CD4-positive, alpha-beta T cell treated with Interferon alpha-2 for 1 hour (primary cell): ENCODE measurements around the gene CFAP299.

ENCODE experiments used
- DNase-seq, 2 donors: peaks; one replicate each; pipeline ENCODE4 v3.0.0-alpha.2; 2020 to 2022

The CFAP299 gene

GRCh38 chr4:80532674-80533333, 197.3 kb downstream of the CFAP299 start:
- DNase-seq: no peak

DNA sequence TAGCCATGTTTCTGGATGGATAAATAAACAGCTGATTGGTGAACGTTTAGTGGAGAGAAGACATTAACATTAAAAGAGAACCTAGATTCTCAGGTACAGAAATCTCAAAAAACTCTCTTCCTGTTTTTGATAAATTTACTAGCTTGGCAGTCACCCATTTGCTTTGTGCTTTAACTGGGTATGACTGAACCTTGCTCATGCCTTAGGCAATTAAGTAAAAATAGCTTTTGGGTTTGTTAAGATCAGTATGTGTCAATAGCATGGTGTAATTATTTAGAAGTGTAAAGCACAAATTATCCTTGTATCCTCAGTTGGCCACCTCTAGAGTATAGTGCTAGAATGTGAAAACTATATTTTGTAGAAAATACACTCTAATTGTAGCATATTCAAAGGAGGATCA, 200.0 kb downstream of the CFAP299 start:
- DNase-seq: no peak

DNA sequence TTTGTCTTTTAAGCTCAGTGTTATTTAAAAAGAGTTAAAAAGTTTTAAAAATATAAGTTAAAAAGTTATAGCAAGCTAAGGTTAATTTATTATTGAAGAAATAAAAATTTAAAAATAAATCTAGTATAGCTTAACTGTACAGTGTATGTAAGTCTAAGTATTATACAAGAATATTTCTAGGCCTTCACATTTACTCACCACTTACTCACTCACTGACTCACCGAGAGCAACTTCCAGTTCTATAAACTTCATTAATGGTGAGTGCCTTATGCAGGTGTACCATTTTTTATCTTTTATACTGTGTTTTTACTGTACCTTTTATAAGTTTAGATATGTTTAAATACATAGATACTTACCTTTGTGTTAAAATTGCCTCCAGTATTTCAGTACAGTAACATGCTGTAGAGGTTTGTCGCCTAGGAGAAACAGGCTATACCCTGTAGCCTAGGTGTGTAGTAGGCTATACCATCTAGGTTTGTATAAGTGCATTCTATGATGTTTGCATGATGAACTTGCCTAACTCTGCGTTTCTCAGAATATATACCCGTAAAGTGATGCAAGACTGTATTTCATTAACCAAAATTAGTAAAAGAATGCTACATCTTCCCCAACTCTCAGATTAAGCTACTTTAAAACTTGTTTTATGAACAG, 202.9 kb downstream of the CFAP299 start:
- DNase-seq: no peak

- no peak for DNase-seq
Measured at GRCh38 chr4:80539190-80539589, 203.7 kb downstream of the CFAP299 start.

GRCh38 chr4:80540349-80540748, 204.8 kb downstream of the CFAP299 start:
- DNase-seq: no peak

DNA sequence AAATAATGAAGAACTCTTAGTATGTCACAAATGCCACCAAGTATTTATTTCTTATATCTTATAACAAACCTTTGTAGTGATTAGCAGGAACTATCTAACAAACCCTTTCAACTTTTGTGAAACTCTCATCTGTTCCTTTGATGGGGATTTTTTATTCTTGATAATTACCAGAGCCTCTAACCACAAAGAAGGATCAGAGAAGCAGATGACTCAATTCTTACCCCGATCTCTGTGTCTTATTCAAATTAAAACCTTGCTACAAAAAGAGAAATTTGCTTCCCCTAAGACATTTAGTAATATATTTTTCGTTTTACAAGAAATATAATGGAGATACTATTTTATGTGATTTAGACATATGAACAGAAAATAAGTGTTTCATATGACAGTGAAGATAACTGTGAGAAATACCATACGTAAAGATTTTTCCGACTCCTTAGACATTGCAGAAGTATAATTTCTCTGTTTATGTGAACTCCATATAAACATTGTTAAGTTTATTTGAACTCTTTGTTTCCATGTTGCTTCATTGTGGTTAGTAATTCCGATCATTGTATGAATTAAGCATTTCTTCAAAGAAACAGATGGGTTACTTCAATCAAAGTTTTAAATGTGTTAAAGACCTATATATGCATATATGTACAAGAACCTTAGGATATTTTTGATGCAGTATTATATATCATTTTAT, 205.4 kb downstream of the CFAP299 start:
- peak in 1 of 2 donors; percentile 29 for DNase-seq

DNA sequence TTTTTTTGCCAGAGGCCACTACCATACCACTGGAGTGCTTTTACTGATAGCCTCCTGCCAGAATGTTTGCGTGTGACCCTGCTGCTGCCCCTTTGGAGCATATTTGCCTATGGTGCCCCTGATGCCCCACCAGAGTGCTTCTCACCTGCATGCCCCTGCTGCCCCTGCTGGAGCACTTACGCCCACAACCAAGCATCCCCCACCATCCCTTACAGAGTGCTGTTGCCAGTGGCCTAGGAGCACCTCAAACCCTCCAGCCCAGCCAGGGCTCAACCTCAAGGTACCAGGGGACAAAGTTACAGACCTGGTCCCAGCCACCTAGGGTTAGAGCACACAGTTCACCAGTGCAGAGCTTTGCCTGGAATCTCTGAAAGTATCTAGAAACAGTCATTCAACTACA, 207.2 kb downstream of the CFAP299 start:
- DNase-seq: no peak

- no peak for DNase-seq
Measured at GRCh38 chr4:80560337-80560736, 224.8 kb downstream of the CFAP299 start.

DNA sequence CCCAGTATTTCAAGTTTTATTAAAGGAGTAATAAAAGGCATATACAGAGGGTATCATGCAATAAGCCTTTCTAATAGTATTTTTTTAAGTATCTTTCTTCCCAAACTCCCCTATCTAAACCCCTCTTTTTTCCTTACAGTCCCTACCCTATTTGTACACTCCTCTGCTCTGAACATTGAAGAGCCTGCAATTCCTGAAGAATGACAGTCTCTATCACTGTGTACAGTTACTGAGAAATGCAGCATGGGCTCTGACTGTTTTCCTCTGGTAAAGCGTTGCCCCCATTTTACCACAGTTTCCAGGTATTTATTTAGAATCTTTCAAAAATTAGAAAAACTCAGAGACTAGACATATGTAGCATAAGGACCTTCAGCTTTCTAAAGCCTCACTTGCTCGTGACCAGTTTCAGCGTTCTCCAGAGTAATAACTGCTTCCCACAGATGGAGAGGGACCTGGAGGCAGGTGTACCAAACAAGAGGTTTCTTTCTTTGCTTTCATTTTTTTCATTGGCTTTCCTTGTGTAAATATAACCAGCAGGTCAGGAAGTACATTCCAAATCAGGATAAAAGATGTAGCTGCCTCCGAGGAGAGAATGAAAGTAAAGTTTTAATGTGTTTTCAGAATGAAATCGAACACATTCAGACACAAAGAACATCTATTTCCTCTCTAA, 230.8 kb downstream of the CFAP299 start:
- DNase-seq: no peak

GRCh38 chr4:80568891-80569290, 233.4 kb downstream of the CFAP299 start:
- no peak for DNase-seq

DNA sequence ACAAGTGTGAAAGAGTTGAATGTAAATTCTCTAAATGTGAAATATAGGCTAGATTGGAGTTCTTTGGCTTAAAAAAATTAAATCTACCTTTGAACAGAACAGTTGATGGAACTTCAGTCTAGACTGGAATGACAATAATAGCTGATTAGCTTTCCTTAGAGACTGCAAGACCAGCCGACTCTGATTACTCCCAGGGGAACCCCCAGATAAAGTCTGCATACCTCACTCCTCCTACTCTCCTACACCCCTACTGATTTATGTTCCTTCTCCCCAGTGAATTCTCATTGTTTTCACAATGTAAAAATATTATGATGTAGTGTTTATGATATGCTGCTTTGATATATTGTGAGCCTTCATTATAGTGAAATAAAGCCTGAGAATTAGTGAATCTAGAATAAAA, 241.3 kb downstream of the CFAP299 start:
- DNase-seq: no peak

DNA sequence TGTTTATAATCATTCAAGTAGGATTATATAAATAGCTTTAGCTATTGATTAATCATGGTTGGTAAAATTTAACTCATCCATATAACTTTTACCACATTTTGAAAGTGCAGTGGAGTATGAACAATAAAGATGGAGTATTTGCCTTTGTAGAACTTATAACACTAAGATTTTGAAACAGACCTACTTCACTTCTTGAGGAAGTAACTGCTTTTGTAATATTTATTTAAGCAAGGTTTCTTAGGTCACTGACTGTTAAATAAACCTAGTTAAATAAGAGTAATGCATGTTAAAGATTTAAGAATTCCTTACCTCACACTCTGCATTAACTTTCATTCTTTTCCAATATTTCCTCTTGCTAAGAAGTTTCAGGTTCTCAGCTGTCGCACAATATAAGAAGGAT, 242.5 kb downstream of the CFAP299 start:
- DNase-seq: no peak

DNA sequence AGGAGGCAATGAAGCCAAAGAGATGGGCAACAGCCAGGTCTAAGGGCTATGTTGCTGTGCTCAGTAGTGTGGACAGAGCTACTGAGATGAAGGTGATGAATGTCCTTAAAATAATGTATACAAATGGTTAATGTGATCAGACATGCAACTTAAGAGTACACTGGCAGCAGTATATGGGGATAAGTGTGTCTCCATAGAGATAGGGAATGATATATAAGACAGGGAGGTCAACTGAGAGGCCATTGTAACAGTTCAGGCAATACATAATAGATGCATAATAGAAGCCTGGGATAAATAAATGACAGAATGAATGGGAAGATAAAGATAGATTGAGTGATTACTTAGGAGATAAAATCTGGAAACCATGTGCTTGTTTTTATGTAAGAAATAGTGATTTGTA, 250.0 kb downstream of the CFAP299 start:
- no peak for DNase-seq

DNA sequence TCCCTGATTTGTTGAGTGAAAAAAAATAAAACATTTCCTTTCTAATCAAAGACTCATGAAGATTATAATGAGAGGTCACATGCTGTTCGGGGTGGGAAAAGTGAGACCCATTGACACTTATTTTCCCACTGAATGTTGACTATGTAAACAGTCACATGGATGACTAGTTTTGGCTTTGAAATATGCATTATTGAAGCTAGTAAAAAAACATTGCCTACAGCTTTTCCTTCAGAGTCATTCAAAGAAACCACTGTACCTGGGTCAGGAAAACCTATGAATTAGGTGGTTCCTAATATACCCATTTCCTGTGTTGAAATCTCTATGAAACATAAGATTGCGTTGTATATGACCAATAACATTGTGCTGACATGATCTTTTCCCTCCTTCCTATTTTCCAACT, 251.2 kb downstream of the CFAP299 start:
- DNase-seq: no peak

GRCh38 chr4:80587871-80588385, 252.4 kb downstream of the CFAP299 start:
- no peak for DNase-seq

GRCh38 chr4:80592950-80593349, 257.4 kb downstream of the CFAP299 start:
- no peak for DNase-seq

DNA sequence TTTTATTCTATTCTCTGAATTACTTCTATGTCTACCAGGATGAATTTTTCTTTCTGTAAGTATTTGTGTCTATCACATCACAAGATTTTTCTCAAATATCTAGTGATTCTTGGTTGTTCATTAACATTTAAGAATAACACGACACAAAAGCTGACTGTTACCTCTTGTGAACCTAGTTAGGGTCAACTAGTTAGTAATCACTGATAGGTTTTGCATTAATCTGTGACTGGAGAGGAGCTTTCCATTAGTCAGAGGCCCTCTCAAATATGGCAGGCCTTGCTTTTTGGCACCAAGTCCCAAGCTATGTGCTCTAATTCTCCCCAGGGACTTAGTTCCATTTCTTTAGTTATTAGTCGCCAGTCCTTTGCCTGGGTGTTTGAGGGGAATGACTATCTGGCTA, 259.2 kb downstream of the CFAP299 start:
- no peak for DNase-seq

DNA sequence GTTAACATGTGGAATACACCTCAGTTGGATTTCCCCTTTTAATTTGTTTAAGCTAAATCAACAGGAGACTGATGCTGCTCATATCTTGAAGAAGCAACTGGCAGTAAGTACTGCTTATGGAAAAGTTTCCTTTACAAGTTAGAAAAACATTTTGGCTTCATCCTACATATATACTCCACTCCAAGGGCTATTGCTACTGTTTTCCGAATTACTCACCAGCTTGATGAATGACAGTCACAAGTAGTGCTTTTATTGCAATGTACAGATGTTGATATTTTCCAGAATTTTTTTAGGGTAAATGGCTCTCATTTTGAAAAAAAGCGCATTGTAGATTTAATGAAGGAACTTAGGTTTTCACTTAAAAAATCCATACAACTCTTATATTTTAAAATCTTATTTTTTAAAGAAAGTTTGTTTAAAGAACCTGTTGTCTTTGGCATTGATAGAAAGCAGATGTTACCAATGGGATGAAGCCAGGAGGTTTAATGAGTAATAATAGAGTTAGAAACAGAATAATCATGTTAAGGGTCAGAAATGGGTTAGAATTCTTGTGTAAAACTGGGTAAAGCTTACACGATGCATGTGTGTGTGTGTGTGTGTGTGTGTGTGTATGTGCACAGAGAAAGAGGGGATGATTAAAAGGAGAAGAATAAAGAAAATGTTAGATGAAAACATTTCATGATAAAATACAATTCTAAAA, 272.9 kb downstream of the CFAP299 start:
- no peak for DNase-seq

DNA sequence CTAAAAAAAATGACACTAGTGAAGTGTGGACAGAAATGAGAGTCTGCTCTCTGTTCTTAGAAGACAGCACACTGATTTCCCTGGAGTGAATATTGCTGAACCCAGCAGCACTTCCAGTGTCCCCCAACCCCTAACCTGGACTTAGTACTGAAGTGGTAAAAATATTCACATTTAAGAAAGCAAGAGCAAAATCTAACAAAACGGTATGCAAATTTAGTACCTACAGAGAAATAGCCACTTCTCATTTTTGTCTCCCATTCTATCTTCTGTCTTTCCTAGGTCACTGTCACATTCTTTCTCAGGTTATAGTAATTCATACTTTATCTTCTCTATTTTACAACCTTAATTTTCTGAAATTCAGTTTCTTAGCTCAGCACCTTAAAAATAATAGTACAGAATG, 274.7 kb downstream of the CFAP299 start:
- no peak for DNase-seq

DNA sequence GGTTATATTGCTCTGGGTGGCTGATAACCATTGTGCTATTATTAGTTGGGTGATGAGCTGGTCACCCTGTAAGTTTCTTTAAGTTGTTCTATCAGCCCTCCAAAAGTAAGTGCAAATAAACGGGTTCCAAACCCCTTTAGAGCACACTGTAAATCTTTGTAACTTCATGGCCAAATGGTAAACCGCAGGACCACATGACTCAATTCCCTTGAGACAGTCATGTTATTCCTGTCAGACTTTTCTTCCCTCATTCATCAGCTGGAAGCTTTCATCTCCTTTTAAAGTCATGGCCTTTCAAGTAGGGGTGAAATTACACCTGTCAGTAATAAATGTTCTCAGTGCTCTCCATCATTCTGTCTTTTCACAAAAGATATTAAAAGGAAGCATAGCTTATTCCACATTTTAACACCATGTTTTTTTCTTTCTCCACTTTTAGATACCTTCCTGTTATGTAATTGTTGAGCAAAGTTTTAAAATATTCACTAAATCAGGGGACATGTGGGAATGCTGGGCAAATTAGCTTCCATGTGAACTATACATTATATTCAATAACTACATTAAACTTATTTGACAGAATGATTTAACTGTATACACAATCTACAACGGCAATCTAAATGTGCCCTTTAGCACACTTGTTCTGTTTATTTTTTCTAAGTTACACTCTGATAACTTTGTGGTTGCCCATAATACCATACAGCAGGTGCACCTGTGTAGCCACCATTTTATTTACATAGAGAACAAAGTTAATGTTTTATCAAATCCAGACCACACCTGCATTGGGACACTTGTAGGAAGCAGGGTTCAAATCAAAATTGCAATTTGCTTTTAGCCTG, 275.5 kb downstream of the CFAP299 start:
- DNase-seq: no peak

- DNase-seq: no peak
Measured at GRCh38 chr4:80611678-80611979, 276.1 kb downstream of the CFAP299 start.

- no peak for DNase-seq
Measured at GRCh38 chr4:80613470-80613869, 277.9 kb downstream of the CFAP299 start.
